Measurements from ENCODE around the gene ARMC12. TPM values are rescaled to one million over a fixed set of nuclear protein-coding genes. Genes with fewer than 3 reads are reported as not detected.

The ARMC12 gene
- total and polyA plus RNA-seq, 2 experiments from 2014 or later = 0.90 to 0.94 TPM

- no peak for TF ChIP-seq ZNF462 (CRISPR knock-in tag; IDR thresholded peaks at IDR 0.05)
- no peak for TF ChIP-seq NANOG (IDR thresholded peaks at IDR 0.05; ENCODE audit: borderline replicate concordance)
- TF ChIP-seq CREB1 (CRISPR knock-in tag; IDR thresholded peaks at IDR 0.05; ENCODE audit: low read depth) = no peak
Observed at GRCh38 chr6:35771343-35771627, 34.5 kb downstream of the ARMC12 start (continued).

GRCh38 chr6:35774116-35774794 is 37.4 kb downstream of the ARMC12 start:
- Histone ChIP-seq H3K27ac (ENCODE audit: low read depth) (no peak overlapping the region), H3K27me3 (ENCODE audit: insufficient read depth) (peaks cover 14% of the 10 kb centered on the region), H3K9me2 (ENCODE audit: insufficient read depth) (no peaks in the 10 kb centered on the region), H3K4me1 (ENCODE audit: insufficient read depth) (no peaks in the 10 kb centered on the region), H4K20me1 (replicated peaks; ENCODE audit: insufficient read depth) (no peaks in the 10 kb centered on the region), H3K4me3 (no peak overlapping the region), H3K4me2 (no peak overlapping the region), H2AFZ (no peak overlapping the region), H3F3A (replicated peaks; ENCODE audit: low read depth) (peaks cover 6% of the 10 kb centered on the region; the same call in 1 of the 2 replicates), H3K36me3 (ENCODE audit: insufficient read depth) (no peaks in the 10 kb centered on the region), H3K79me2 (replicated peaks; ENCODE audit: insufficient read depth) (no peaks in the 10 kb centered on the region)
- peaks cover 7% of the 10 kb centered on the region for H3K4me1 Mint-ChIP-seq
- H3K36me3 Mint-ChIP-seq (ENCODE audit: low read depth) = no peaks in the 10 kb centered on the region; the same call in 2 of the 3 replicates
- no peak for ATAC-seq
- peaks cover 18% of the 10 kb centered on the region for H3K27me3 Mint-ChIP-seq (ENCODE audit: insufficient read depth, low read depth, poor library complexity)
- no peak overlapping the region for H3K4me3 Mint-ChIP-seq
- no peaks in the 10 kb centered on the region for H3K9me3 Mint-ChIP-seq
- DNase-seq (ENCODE audit: low spot score) = no peak
- no peak overlapping the region for H3K27ac Mint-ChIP-seq
- TF ChIP-seq EZH2phosphoT487 (IDR thresholded peaks at IDR 0.05; ENCODE audit: unreplicated experiment) (no peak), JUNB (IDR thresholded peaks at IDR 0.05; ENCODE audit: unreplicated experiment) (no peak), ZNF114 (CRISPR knock-in tag; IDR thresholded peaks at IDR 0.05) (no peak), ETS1 (IDR thresholded peaks at IDR 0.05) (no peak), POLR2AphosphoS5 (IDR thresholded peaks at IDR 0.05; ENCODE audit: low read depth) (no peak), EZH2 (IDR thresholded peaks at IDR 0.05; ENCODE audit: low read depth, unreplicated experiment) (no peak), NANOG (IDR thresholded peaks at IDR 0.05; ENCODE audit: borderline replicate concordance) (no peak), CREB1 (CRISPR knock-in tag; IDR thresholded peaks at IDR 0.05; ENCODE audit: low read depth) (no peak)
